Inferior parietal cortex (tissue), 1 donor: Measurements from ENCODE around the gene SESN1.
"Not testable (repeated sequence)": the region's sequence is repeated elsewhere in the genome, so short reads cannot be mapped to it uniquely, and the experiment has no call there.

ENCODE experiments used
- DNase-seq: peaks from one replicate; pipeline ENCODE4 v3.0.0-alpha.2; 2016; ENCODE audit errors: extremely low spot score

The SESN1 gene

GRCh38 chr6:109094416-109095035 is at the start of gene SESN1:
Gene SESN1, minus strand, starts transcription at chr6:109094846. Its CDS starts 773 bp downstream, at chr6:109094073.
- DNase-seq: peak; percentile 71

GRCh38 chr6:109143191-109143590 is 48.5 kb upstream of the SESN1 start:
- DNase-seq: no peak

GRCh38 chr6:109142067-109142466 is 47.4 kb upstream of the SESN1 start:
- DNase-seq: not testable (repeated sequence)

GRCh38 chr6:109139109-109139508 is 44.5 kb upstream of the SESN1 start:
- DNase-seq: no peak

- not testable (repeated sequence) for DNase-seq
Measured at GRCh38 chr6:109136530-109136929, 41.9 kb upstream of the SESN1 start.

- DNase-seq: not testable (repeated sequence)
Measured at GRCh38 chr6:109136039-109136438, 41.4 kb upstream of the SESN1 start.

GRCh38 chr6:109135600-109135999 is 41.0 kb upstream of the SESN1 start:
- DNase-seq: not testable (repeated sequence)

GRCh38 chr6:109130065-109130464 is 35.4 kb upstream of the SESN1 start:
- DNase-seq: no peak

GRCh38 chr6:109125504-109125903 is 30.9 kb upstream of the SESN1 start:
- no peak for DNase-seq

- no peak for DNase-seq
Measured at GRCh38 chr6:109124219-109124618, 29.6 kb upstream of the SESN1 start.

GRCh38 chr6:109121411-109121810 is 26.8 kb upstream of the SESN1 start:
- DNase-seq: no peak

GRCh38 chr6:109118871-109119354 is 24.3 kb upstream of the SESN1 start:
- no peak for DNase-seq

GRCh38 chr6:109118337-109118736 is 23.7 kb upstream of the SESN1 start:
- DNase-seq: no peak

GRCh38 chr6:109117346-109118035 is 22.8 kb upstream of the SESN1 start:
- DNase-seq: no peak

- not testable (repeated sequence) for DNase-seq
Measured at GRCh38 chr6:109112663-109113062, 18.0 kb upstream of the SESN1 start.

- DNase-seq: not testable (repeated sequence)
Measured at GRCh38 chr6:109109663-109110062, 15.0 kb upstream of the SESN1 start.

GRCh38 chr6:109105681-109106080 is 11.0 kb upstream of the SESN1 start:
- no peak for DNase-seq

GRCh38 chr6:109104512-109104911 is 9.9 kb upstream of the SESN1 start:
- no peak for DNase-seq

GRCh38 chr6:109103942-109104341 is 9.3 kb upstream of the SESN1 start:
- DNase-seq: no peak

GRCh38 chr6:109102762-109103161 is 8.1 kb upstream of the SESN1 start:
- no peak for DNase-seq

- DNase-seq: no peak
Measured at GRCh38 chr6:109097661-109098060, 3.0 kb upstream of the SESN1 start.

GRCh38 chr6:109096208-109096607 is 1.6 kb upstream of the SESN1 start:
- no peak for DNase-seq

GRCh38 chr6:109095835-109096084 is 1.1 kb upstream of the SESN1 start:
- no peak for DNase-seq
